Measurements from ENCODE around the gene CARD18. TPM values are rescaled to one million over a fixed set of nuclear protein-coding genes. Genes with fewer than 3 reads are reported as not detected.
"Not testable (repeated sequence)": the region's sequence is repeated elsewhere in the genome, so short reads cannot be mapped to it uniquely, and the experiment has no call there.

CARD18 gene
- polyA plus RNA-seq, 3 donors, result not detected

GRCh38 chr11:105109321-105109720 lies 30.2 kb downstream of the CARD18 start:
- Histone ChIP-seq H3K27ac (ENCODE audit: low read depth in 1 of 2, low read length in 2 of 2) (peak overlapping the region in 1 of 2 donors; percentile 67), H3K9me3 (replicated peaks in 1 of 2; ENCODE audit: control insufficient read depth in 1 of 2, insufficient read depth in 1 of 2, low read length in 2 of 2) (no peaks in the 10 kb centered on the region), H3K4me1 (ENCODE audit: control insufficient read depth in 1 of 2, insufficient read depth in 2 of 2, low read length in 2 of 2) (peaks cover 18 to 21% of the 10 kb centered on the region in 2 donors), H3K9ac (ENCODE audit: insufficient read depth, low read length, poor library complexity, severe bottlenecking) (no peak overlapping the region), H2AFZ (ENCODE audit: insufficient read depth, low read depth, low read length, poor library complexity, severe bottlenecking) (no peak overlapping the region), H3K36me3 (replicated peaks in 1 of 2; ENCODE audit: control insufficient read depth in 1 of 2, insufficient read depth in 2 of 2, low read length in 2 of 2) (no peaks in the 10 kb centered on the region), H3K4me3 (replicated peaks in 1 of 3; ENCODE audit: low read depth in 2 of 3, low read length in 3 of 3) (peak overlapping the region in 1 of 3 experiments; percentile 62), H3K79me2 (ENCODE audit: insufficient read depth, low read length) (no peaks in the 10 kb centered on the region), H4K20me1 (ENCODE audit: insufficient read depth, low read length) (no peaks in the 10 kb centered on the region), H3K27me3 (ENCODE audit: control insufficient read depth in 2 of 2, insufficient read depth in 2 of 2, low read length in 2 of 2) (no peaks in the 10 kb centered on the region), H3K4me2 (replicated peaks; ENCODE audit: extremely low read depth, low read length, poor library complexity, severe bottlenecking) (no peak overlapping the region)
- intact Hi-C loops (cut with micrococcal nuclease), result loop anchor here in 1 of 2 donors (10.0 kb wide), 1 partner anchor 75 kb away; the partner anchor contains the start of gene CASP1
- Mint-ChIP-seq H3K4me3 (no peak overlapping the region), H3K27ac (peak overlapping the region in 3 of 7 donors; percentile 53 to 78 (median 76)), H3K4me1 (peaks cover 31% of the 10 kb centered on the region), H3K9me3 (peaks cover 0 to 7% (median 0%) of the 10 kb centered on the region in 7 donors), H3K36me3 (peaks cover 0 to 2% of the 10 kb centered on the region in 2 donors), H3K27me3 (ENCODE audit: low read depth in 3 of 3) (peaks cover 0 to 4% (median 3%) of the 10 kb centered on the region in 3 donors)
- no CpG with 5 or more reads among the region's 1 CpG for WGBS (ENCODE audit: insufficient coverage)
- no peak for DNase-seq
- no peak for TF ChIP-seq CTCF (IDR thresholded peaks at IDR 0.05)

- Mint-ChIP-seq H3K27me3 (ENCODE audit: low read depth in 3 of 3) (peaks cover 0 to 4% (median 2%) of the 10 kb centered on the region in 3 donors), H3K27ac (no peak overlapping the region), H3K4me1 (peaks cover 32% of the 10 kb centered on the region), H3K36me3 (no peaks in the 10 kb centered on the region), H3K9me3 (peaks cover 0 to 5% (median 0%) of the 10 kb centered on the region in 7 donors), H3K4me3 (no peak overlapping the region)
- Histone ChIP-seq H3K9ac (ENCODE audit: insufficient read depth, low read length, poor library complexity, severe bottlenecking) (no peak overlapping the region), H3K9me3 (replicated peaks in 1 of 2; ENCODE audit: control insufficient read depth in 1 of 2, insufficient read depth in 1 of 2, low read length in 2 of 2) (no peaks in the 10 kb centered on the region), H3K36me3 (replicated peaks in 1 of 2; ENCODE audit: control insufficient read depth in 1 of 2, insufficient read depth in 2 of 2, low read length in 2 of 2) (no peaks in the 10 kb centered on the region), H2AFZ (ENCODE audit: insufficient read depth, low read depth, low read length, poor library complexity, severe bottlenecking) (no peak overlapping the region), H4K20me1 (ENCODE audit: insufficient read depth, low read length) (no peaks in the 10 kb centered on the region), H3K4me3 (replicated peaks in 1 of 3; ENCODE audit: low read depth in 2 of 3, low read length in 3 of 3) (no peak overlapping the region), H3K4me2 (replicated peaks; ENCODE audit: extremely low read depth, low read length, poor library complexity, severe bottlenecking) (no peak overlapping the region), H3K79me2 (ENCODE audit: insufficient read depth, low read length) (no peaks in the 10 kb centered on the region), H3K27me3 (ENCODE audit: control insufficient read depth in 2 of 2, insufficient read depth in 2 of 2, low read length in 2 of 2) (no peaks in the 10 kb centered on the region), H3K27ac (ENCODE audit: low read depth in 1 of 2, low read length in 2 of 2) (no peak overlapping the region), H3K4me1 (ENCODE audit: control insufficient read depth in 1 of 2, insufficient read depth in 2 of 2, low read length in 2 of 2) (peaks cover 22 to 27% of the 10 kb centered on the region in 2 donors)
- no peak for DNase-seq
- intact Hi-C loops (cut with micrococcal nuclease), result loop anchor here in 1 of 2 donors (10.0 kb wide), 1 partner anchor 73 kb away; the partner anchor contains the start of gene CASP1
- no peak for TF ChIP-seq CTCF (IDR thresholded peaks at IDR 0.05)
- 80% methylated on average over 1 of the region's 1 CpG for WGBS (ENCODE audit: insufficient coverage)
These were observed 31.3 kb downstream of the CARD18 start for GRCh38 chr11:105108247-105108646.

DNA sequence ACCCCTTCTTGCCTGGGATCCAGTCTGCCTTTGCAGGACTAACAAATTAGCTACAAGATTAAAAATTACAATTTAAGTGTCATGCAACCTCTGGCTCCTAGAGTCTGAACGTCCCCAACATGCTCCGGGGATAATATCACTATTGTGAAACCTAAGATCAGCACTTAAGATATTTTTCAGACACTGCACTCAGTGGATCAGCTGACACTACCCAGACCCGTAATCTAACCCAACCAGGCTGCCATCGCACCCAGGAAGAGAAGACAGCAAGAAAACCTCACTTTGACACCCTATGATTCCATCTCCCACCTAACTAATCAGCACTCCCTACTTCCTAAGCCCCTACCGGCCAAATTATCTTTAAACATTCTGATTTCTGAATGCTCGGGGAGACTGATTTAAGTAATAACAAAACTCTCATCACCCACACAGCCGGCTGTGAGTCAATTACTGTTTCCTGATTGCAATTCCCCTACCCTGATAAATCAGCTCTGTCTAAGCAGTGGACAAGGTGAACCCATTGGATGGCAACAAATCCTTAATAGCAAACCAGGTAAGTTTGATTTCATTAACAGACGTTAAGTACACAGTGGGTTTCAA lies 32.2 kb downstream of the CARD18 start:
- not testable (repeated sequence) for H4K20me1 ChIP-seq (ENCODE audit: insufficient read depth, low read length); H3K4me3 Mint-ChIP-seq; H3K27ac ChIP-seq (ENCODE audit: low read depth in 1 of 2, low read length in 2 of 2); DNase-seq; H3K36me3 ChIP-seq (replicated peaks in 1 of 2; ENCODE audit: control insufficient read depth in 1 of 2, insufficient read depth in 2 of 2, low read length in 2 of 2); H3K4me2 ChIP-seq (replicated peaks; ENCODE audit: extremely low read depth, low read length, poor library complexity, severe bottlenecking); H3K27me3 ChIP-seq (ENCODE audit: control insufficient read depth in 2 of 2, insufficient read depth in 2 of 2, low read length in 2 of 2); H3K9me3 Mint-ChIP-seq; H3K36me3 Mint-ChIP-seq; H3K27me3 Mint-ChIP-seq (ENCODE audit: low read depth in 3 of 3); H3K4me3 ChIP-seq (replicated peaks in 1 of 3; ENCODE audit: low read depth in 2 of 3, low read length in 3 of 3); H3K27ac Mint-ChIP-seq; H3K79me2 ChIP-seq (ENCODE audit: insufficient read depth, low read length); H3K9ac ChIP-seq (ENCODE audit: insufficient read depth, low read length, poor library complexity, severe bottlenecking); H3K9me3 ChIP-seq (replicated peaks in 1 of 2; ENCODE audit: control insufficient read depth in 1 of 2, insufficient read depth in 1 of 2, low read length in 2 of 2); H2AFZ ChIP-seq (ENCODE audit: insufficient read depth, low read depth, low read length, poor library complexity, severe bottlenecking)
- H3K4me1 ChIP-seq (ENCODE audit: control insufficient read depth in 1 of 2, insufficient read depth in 2 of 2, low read length in 2 of 2), result peaks cover 22 to 27% of the 10 kb centered on the region in 2 donors
- H3K4me1 Mint-ChIP-seq, result peaks cover 33% of the 10 kb centered on the region
- WGBS (ENCODE audit: insufficient coverage), result 92% methylated on average over 6 of the region's 8 CpGs
- intact Hi-C loops (cut with micrococcal nuclease), result loop anchor here in 1 of 2 donors (2.0 to 10.0 kb wide), 2 partner anchors 31 to 73 kb away; partner anchors contain the start of gene CASP1
